Measurements from ENCODE around the gene FKBP2.

- peak in 4 of 5 experiments; percentile 5 to 41 (median 20) for TF ChIP-seq CTCF (IDR thresholded peaks at IDR 0.05)
- peak; percentile 82 to 86 for TF ChIP-seq POLR2A (IDR thresholded peaks at IDR 0.05)
Observed at GRCh38 chr11:64225608-64226506, 15.0 kb upstream of the FKBP2 start, which contains the start of the genes NUDT22 and TRPT1.
